GM19238 (cell line): ENCODE measurements around the gene TTC14.
"Not testable (repeated sequence)": the region's sequence is repeated elsewhere in the genome, so short reads cannot be mapped to it uniquely, and the experiment has no call there.

Experiments
- DNase-seq: peaks from one replicate; pipeline ENCODE4 v3.0.0; 2011; ENCODE audit warnings: low spot score; ENCODE audit not compliant: insufficient read length

The TTC14 gene

GRCh38 chr3:180601688-180602666 lies at the start of gene TTC14:
TTC14 (plus strand) TSS chr3:180602163; CDS start chr3:180602262, 99 bp downstream.
- peak; percentile 81 for DNase-seq

- DNase-seq, result no peak
Observed at GRCh38 chr3:180563406-180563805, 38.6 kb upstream of the TTC14 start.

- DNase-seq, result no peak
Observed at GRCh38 chr3:180564676-180565075, 37.3 kb upstream of the TTC14 start.

GRCh38 chr3:180570238-180570637 lies 31.7 kb upstream of the TTC14 start:
- DNase-seq, result no peak

GRCh38 chr3:180571831-180572598 lies 29.9 kb upstream of the TTC14 start:
- no peak for DNase-seq

GRCh38 chr3:180575571-180575970 lies 26.4 kb upstream of the TTC14 start:
- no peak for DNase-seq

- no peak for DNase-seq
Observed at GRCh38 chr3:180580934-180581333, 21.0 kb upstream of the TTC14 start.

GRCh38 chr3:180590396-180590795 lies 11.6 kb upstream of the TTC14 start:
- no peak for DNase-seq

- not testable (repeated sequence) for DNase-seq
Observed at GRCh38 chr3:180593631-180594030, 8.3 kb upstream of the TTC14 start.

- no peak for DNase-seq
Observed at GRCh38 chr3:180594631-180595558, 7.1 kb upstream of the TTC14 start.

- no peak for DNase-seq
Observed at GRCh38 chr3:180595559-180595935, 6.4 kb upstream of the TTC14 start.

- no peak for DNase-seq
Observed at GRCh38 chr3:180600473-180600872, 1.5 kb upstream of the TTC14 start.

- DNase-seq, result no peak
Observed at GRCh38 chr3:180611006-180611405, 9.0 kb downstream of the TTC14 start.

GRCh38 chr3:180612364-180612763 lies 10.4 kb downstream of the TTC14 start:
- no peak for DNase-seq

- no peak for DNase-seq
Observed at GRCh38 chr3:180615954-180616353, 14.0 kb downstream of the TTC14 start.

GRCh38 chr3:180617049-180617448 lies 15.1 kb downstream of the TTC14 start:
- no peak for DNase-seq

GRCh38 chr3:180618563-180618962 lies 16.6 kb downstream of the TTC14 start:
- not testable (repeated sequence) for DNase-seq

GRCh38 chr3:180619723-180620122 lies 17.8 kb downstream of the TTC14 start:
- DNase-seq, result no peak

- no peak for DNase-seq
Observed at GRCh38 chr3:180624714-180625113, 22.8 kb downstream of the TTC14 start.

- DNase-seq, result peak; percentile 12
Observed at GRCh38 chr3:180626844-180627243, 24.9 kb downstream of the TTC14 start.

GRCh38 chr3:180630371-180630770 lies 28.4 kb downstream of the TTC14 start:
- no peak for DNase-seq
